ENCODE results near the gene ORC2. TPM values are rescaled to one million over a fixed set of nuclear protein-coding genes. Genes with fewer than 3 reads are reported as not detected.

ORC2 gene
- total and polyA plus RNA-seq, 9 donors, result 9.8 to 31.4 (median 23.2) TPM

GRCh38 chr2:201004370-201004769, 40.9 kb upstream of the ORC2 start:
- no peaks in the 10 kb centered on the region for H3K27me3 ChIP-seq
- WGBS, 3 donors, result 96 to 100% (median 97%) methylated on average over 3 of the region's 3 CpGs
- H3K36me3 ChIP-seq, result no peaks in the 10 kb centered on the region
- H3K4me1 ChIP-seq (ENCODE audit: insufficient read depth), result no peaks in the 10 kb centered on the region
- no peak for DNase-seq
- no peak overlapping the region for H3K4me3 ChIP-seq
- no peak for TF ChIP-seq CTCF (IDR thresholded peaks at IDR 0.05)
- no peak for TF ChIP-seq POLR2A (IDR thresholded peaks at IDR 0.05)
- TF ChIP-seq EP300 (IDR thresholded peaks at IDR 0.05), result no peak
- H3K27ac ChIP-seq, result no peak overlapping the region
- intact Hi-C loops (cut with DNase I), result no loop called here
- H3K9me3 ChIP-seq, result no peaks in the 10 kb centered on the region

GRCh38 chr2:200993097-200993496, 29.6 kb upstream of the ORC2 start:
- Histone ChIP-seq H3K27ac (no peak overlapping the region), H3K4me3 (no peak overlapping the region), H3K36me3 (no peaks in the 10 kb centered on the region), H3K4me1 (ENCODE audit: insufficient read depth) (no peaks in the 10 kb centered on the region), H3K9me3 (no peaks in the 10 kb centered on the region), H3K27me3 (no peaks in the 10 kb centered on the region)
- DNase-seq, result no peak
- intact Hi-C loops (cut with DNase I), result loop anchor here in 1 of 4 donors (10.0 kb wide), 1 partner anchor 68 kb away; no protein-coding TSS in a partner anchor
- TF ChIP-seq EP300 (IDR thresholded peaks at IDR 0.05) (no peak), CTCF (IDR thresholded peaks at IDR 0.05) (no peak), POLR2A (IDR thresholded peaks at IDR 0.05) (no peak)
- WGBS, 3 donors, result 91 to 96% (median 95%) methylated on average over 3 of the region's 3 CpGs

GRCh38 chr2:200987137-200987536, 23.7 kb upstream of the ORC2 start:
- H3K36me3 ChIP-seq, result no peaks in the 10 kb centered on the region
- H3K27ac ChIP-seq, result no peak overlapping the region
- no peaks in the 10 kb centered on the region for H3K27me3 ChIP-seq
- no peak for TF ChIP-seq POLR2A (IDR thresholded peaks at IDR 0.05)
- no peak for TF ChIP-seq EP300 (IDR thresholded peaks at IDR 0.05)
- no peak for TF ChIP-seq CTCF (IDR thresholded peaks at IDR 0.05)
- H3K4me3 ChIP-seq, result no peak overlapping the region
- intact Hi-C loops (cut with DNase I), result no loop called here
- 79 to 88% (median 83%) methylated on average over 8 of the region's 8 CpGs for WGBS, 3 donors
- no peak for DNase-seq
- H3K4me1 ChIP-seq (ENCODE audit: insufficient read depth), result no peaks in the 10 kb centered on the region
- no peaks in the 10 kb centered on the region for H3K9me3 ChIP-seq

- no peaks in the 10 kb centered on the region for H3K4me1 ChIP-seq (ENCODE audit: insufficient read depth)
- no peaks in the 10 kb centered on the region for H3K27me3 ChIP-seq
- no peak for DNase-seq
- 31 to 50% (median 32%) methylated on average over 2 of the region's 2 CpGs for WGBS, 3 donors
- TF ChIP-seq CTCF (IDR thresholded peaks at IDR 0.05) (no peak), EP300 (IDR thresholded peaks at IDR 0.05) (no peak), POLR2A (IDR thresholded peaks at IDR 0.05) (no peak)
- no peaks in the 10 kb centered on the region for H3K36me3 ChIP-seq
- no peaks in the 10 kb centered on the region for H3K9me3 ChIP-seq
- no peak overlapping the region for H3K27ac ChIP-seq
- no peak overlapping the region for H3K4me3 ChIP-seq
- intact Hi-C loops (cut with DNase I), result no loop called here
These were observed 22.3 kb upstream of the ORC2 start for GRCh38 chr2:200985799-200986198.

GRCh38 chr2:200976710-200977109, 13.2 kb upstream of the ORC2 start:
- no peak overlapping the region for H3K27ac ChIP-seq
- no peaks in the 10 kb centered on the region for H3K9me3 ChIP-seq
- intact Hi-C loops (cut with DNase I), result no loop called here
- H3K4me3 ChIP-seq, result no peak overlapping the region
- no peak for DNase-seq
- TF ChIP-seq CTCF (IDR thresholded peaks at IDR 0.05) (no peak), POLR2A (IDR thresholded peaks at IDR 0.05) (no peak), EP300 (IDR thresholded peaks at IDR 0.05) (no peak)
- no peaks in the 10 kb centered on the region for H3K36me3 ChIP-seq
- no peaks in the 10 kb centered on the region for H3K4me1 ChIP-seq (ENCODE audit: insufficient read depth)
- no peaks in the 10 kb centered on the region for H3K27me3 ChIP-seq

All from ovary (tissue), 9 donors.